NCI-H526 (cell line): ENCODE data around the gene MAU2.
A peak's percentile ranks its signal among the peaks of the same experiment; 100 is the strongest.
"Not testable (repeated sequence)": the region's sequence is repeated elsewhere in the genome, so short reads cannot be mapped to it uniquely, and the experiment has no call there.

ENCODE experiments used
- DNase-seq, 2 experiments: peaks; one replicate each; lab custom pipeline; 2025; lab: John Stamatoyannopoulos, UW

Gene MAU2

GRCh38 chr19:19385131-19385895, 64.7 kb downstream of the MAU2 start:
- peak; percentile 97 to 100 for DNase-seq

- DNase-seq = peak in 1 of 2 experiments; percentile 66
These were observed 65.6 kb downstream of the MAU2 start for GRCh38 chr19:19385896-19386869.

- no peak for DNase-seq
These were observed 66.5 kb downstream of the MAU2 start for GRCh38 chr19:19387108-19387507.

- DNase-seq = no peak
These were observed 68.2 kb downstream of the MAU2 start for GRCh38 chr19:19388568-19389555.

GRCh38 chr19:19389683-19390082, 69.1 kb downstream of the MAU2 start:
- DNase-seq = not testable (repeated sequence)

- DNase-seq = not testable (repeated sequence)
These were observed 73.7 kb downstream of the MAU2 start for GRCh38 chr19:19394333-19394732.

- peak in 1 of 2 experiments; percentile 4 for DNase-seq
These were observed 79.3 kb downstream of the MAU2 start for GRCh38 chr19:19399733-19400433.

- no peak for DNase-seq
These were observed 82.2 kb downstream of the MAU2 start for GRCh38 chr19:19402656-19403372.

GRCh38 chr19:19403373-19403901, 82.8 kb downstream of the MAU2 start:
- no peak for DNase-seq

GRCh38 chr19:19404879-19405860, 84.5 kb downstream of the MAU2 start, which contains the start of gene GATAD2A:
Gene GATAD2A, plus strand, starts transcription at chr19:19405675. Its CDS starts 59,671 bp downstream, at chr19:19465346.
- peak; percentile 39 to 85 for DNase-seq

- peak in 1 of 2 experiments; percentile 39 for DNase-seq
These were observed 85.6 kb downstream of the MAU2 start for GRCh38 chr19:19405971-19406877.

GRCh38 chr19:19406878-19407632, 86.4 kb downstream of the MAU2 start:
- DNase-seq = peak in 1 of 2 experiments; percentile 16

- DNase-seq = no peak
These were observed 87.0 kb downstream of the MAU2 start for GRCh38 chr19:19407633-19407930.
